T-helper 2 cell treated with Interferon-gamma antibody and Interleukin-4, amounts not matched to agents 5 μg/mL and 100 μg/mL, for 36 hours (primary cell): Measurements from ENCODE around the gene TTC28.

Experiments
- DNase-seq: peaks from one replicate; pipeline ENCODE4 v3.0.0; 2021; ENCODE audit warnings: low spot score
- H3K27ac Mint-ChIP-seq: one replicate; pipeline ENCODE4 v1.8.0; 2021; ENCODE audit warnings: mild to moderate bottlenecking, mixed read lengths
- H3K27me3 Mint-ChIP-seq: one replicate; pipeline ENCODE4 v1.8.0; 2021; ENCODE audit warnings: low read depth, mixed read lengths
- H3K36me3 Mint-ChIP-seq: one replicate; pipeline ENCODE4 v1.8.0; 2021; ENCODE audit warnings: low read depth, mixed read lengths
- H3K4me1 Mint-ChIP-seq: one replicate; pipeline ENCODE4 v1.8.0; 2021; ENCODE audit warnings: low read depth, mixed read lengths
- H3K4me3 Mint-ChIP-seq: one replicate; pipeline ENCODE4 v1.8.0; 2022; ENCODE audit warnings: mild to moderate bottlenecking, moderate library complexity, mixed read lengths
- H3K9me3 Mint-ChIP-seq: one replicate; pipeline ENCODE4 v1.8.0; 2021; ENCODE audit warnings: mixed read lengths

TTC28 gene

DNA sequence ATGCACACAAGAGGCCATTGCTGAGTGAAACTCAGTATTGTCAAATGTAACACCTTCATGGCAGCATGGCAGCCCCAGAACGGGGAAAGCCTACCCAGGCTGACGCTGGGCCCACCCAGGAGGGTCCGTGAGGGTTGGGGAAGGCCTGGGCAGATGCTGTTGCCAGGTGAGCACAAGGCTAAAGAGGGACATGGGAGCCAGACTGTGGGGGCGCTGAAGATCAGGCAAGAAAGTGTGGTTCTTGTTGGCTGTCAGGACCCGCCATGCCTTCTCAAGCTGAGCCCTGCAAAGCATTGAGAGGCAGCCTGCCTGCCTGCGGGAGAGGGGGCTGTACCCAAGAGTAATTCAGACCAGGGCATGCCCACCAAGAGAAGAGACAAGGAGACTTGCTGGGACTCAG is 675.6 kb downstream of the TTC28 start:
- H3K36me3 Mint-ChIP-seq = no peaks in the 10 kb centered on the region
- no peak for DNase-seq
- H3K4me1 Mint-ChIP-seq = no peaks in the 10 kb centered on the region
- no peak overlapping the region for H3K27ac Mint-ChIP-seq
- no peaks in the 10 kb centered on the region for H3K9me3 Mint-ChIP-seq
- H3K27me3 Mint-ChIP-seq = no peaks in the 10 kb centered on the region
- H3K4me3 Mint-ChIP-seq = no peak overlapping the region

DNA sequence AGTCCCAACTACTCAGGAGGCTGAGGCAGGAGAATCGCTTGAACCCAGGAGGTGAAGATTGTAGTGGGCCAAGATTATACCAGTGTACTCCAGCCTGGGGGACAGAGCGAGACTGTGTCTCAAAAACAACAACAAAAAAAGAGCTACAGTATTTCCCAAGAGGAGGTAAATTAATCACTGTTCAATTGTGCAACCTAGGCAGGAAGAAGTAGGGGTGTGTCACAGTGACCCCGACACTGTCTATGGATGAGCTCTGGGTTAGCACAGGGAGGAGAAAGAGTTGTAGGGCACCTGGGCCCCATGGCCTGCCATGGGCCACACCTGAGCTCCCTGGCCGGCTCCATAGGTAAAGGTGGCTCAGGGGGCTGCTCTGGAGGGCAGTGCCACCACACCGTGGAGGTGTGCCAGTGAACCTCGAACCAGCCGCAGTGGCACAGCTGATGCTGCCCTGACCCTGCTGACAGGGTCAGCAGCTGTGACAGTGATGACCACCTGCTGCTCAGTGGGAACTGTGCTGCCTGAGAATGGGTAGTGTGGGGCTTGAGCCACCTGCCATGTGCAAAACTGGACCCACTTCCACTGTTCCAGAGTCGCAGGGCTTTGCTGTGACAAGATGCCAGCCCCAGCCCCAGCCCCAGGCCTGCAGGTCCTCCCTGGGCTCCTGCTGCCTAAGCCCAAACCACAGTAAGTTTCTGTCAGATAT is 676.6 kb downstream of the TTC28 start:
- DNase-seq = no peak
- H3K27me3 Mint-ChIP-seq = no peaks in the 10 kb centered on the region
- H3K4me1 Mint-ChIP-seq = no peaks in the 10 kb centered on the region
- H3K9me3 Mint-ChIP-seq = no peaks in the 10 kb centered on the region
- no peak overlapping the region for H3K27ac Mint-ChIP-seq
- H3K36me3 Mint-ChIP-seq = no peaks in the 10 kb centered on the region
- no peak overlapping the region for H3K4me3 Mint-ChIP-seq

DNA sequence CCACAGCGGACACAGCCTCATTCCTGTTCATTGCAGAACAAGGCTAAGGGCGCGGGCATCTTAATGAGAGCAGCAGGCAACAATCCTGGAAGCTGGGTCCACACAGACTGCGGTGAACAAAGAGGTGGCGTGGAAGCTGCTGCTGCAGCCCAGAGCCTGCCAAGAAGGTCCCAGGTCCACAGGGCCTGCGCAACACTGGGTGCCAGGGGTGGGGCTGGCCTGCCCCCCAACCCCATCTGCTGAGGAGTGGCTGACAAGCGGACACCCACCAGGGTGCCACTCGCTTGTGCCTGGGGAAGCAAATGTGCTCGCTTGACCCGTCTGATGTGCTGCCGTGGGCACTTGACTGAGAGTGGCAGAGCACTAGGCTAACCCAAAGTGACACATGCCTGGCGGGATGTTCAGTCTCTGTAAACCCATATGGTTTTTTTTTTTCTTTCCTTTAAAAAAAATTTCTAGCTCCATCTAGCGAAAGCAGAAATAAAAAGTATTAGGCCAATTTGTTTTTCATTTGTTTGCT is 677.4 kb downstream of the TTC28 start:
- H3K36me3 Mint-ChIP-seq = no peaks in the 10 kb centered on the region
- no peak for DNase-seq
- no peak overlapping the region for H3K4me3 Mint-ChIP-seq
- H3K9me3 Mint-ChIP-seq = no peaks in the 10 kb centered on the region
- no peaks in the 10 kb centered on the region for H3K27me3 Mint-ChIP-seq
- H3K27ac Mint-ChIP-seq = no peak overlapping the region
- no peaks in the 10 kb centered on the region for H3K4me1 Mint-ChIP-seq

DNA sequence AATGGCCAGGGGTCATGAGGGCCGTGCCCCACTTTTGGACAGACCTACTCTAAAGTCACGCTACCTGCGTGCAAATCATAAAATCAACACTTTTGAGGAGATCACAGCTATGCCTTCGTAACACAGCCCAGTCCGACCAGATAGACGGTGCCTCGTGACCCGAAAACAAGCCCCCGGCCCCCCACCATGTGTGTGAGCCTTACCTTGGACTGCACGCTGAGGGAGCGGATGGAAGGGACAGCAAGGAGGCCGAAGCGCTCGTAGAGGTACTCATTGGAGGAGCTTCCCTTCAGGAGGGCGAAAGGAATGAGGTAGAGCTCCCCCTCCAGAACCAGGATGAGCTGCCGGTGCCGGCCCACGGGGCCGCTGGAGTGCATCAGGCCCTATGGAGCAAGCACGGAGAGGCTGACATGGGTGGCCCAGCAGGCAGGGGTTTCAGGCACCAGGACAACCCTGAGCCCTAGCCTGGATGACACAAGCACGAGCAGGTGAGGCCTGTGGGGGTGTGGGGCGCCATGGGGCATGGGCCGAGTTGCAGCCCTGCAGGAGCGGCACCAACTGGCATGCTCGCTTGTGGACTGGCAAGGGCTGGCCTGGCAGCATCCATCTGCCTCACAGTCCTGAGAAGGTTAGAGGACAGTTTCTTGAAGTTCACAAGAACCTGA is 678.3 kb downstream of the TTC28 start:
- Mint-ChIP-seq H3K36me3 (no peaks in the 10 kb centered on the region), H3K27me3 (no peaks in the 10 kb centered on the region), H3K4me1 (no peaks in the 10 kb centered on the region), H3K27ac (no peak overlapping the region), H3K9me3 (no peaks in the 10 kb centered on the region), H3K4me3 (no peak overlapping the region)
- DNase-seq = no peak

DNA sequence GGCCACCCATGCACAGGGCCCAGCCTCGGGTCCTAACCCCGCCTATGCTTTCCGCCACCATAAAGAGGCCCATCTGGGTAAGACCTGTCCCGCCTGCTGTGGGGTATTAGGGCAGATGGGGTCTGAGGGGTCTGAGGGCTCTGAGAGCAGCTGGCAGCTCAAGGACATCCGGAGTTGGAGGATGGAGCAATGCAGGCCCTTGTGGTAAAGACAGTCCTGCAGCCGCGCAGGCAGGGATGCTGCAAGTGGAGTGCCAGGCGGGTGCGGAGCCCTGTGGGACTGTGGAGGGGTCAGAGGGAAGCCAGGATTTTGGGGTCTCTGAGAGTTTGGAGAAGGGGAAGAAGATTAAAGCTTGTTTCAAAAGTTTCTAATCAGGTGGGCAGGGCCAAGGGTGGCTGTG is 679.3 kb downstream of the TTC28 start:
- Mint-ChIP-seq H3K36me3 (no peaks in the 10 kb centered on the region), H3K27me3 (no peaks in the 10 kb centered on the region), H3K4me3 (no peak overlapping the region), H3K27ac (no peak overlapping the region), H3K9me3 (no peaks in the 10 kb centered on the region), H3K4me1 (no peaks in the 10 kb centered on the region)
- DNase-seq = no peak

DNA sequence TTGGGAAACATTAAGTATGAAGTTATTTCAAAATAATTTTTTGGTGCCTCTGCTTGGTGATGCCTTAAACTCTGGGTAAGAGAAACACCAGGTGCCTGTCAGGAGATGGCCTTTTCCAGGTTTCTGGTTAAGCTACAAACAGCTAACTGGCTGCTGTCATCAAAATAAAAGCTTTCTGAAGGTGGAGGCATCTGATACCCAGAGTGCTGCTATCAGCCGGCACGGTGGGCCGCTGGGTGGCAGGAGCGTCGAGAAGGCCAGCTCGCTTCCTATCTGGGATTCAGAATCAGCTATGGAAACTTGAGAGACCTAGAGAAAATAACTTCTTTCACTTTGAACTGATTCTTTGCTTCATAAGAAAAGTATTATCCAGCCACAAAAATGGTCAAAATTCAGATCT is 679.8 kb downstream of the TTC28 start:
- Mint-ChIP-seq H3K36me3 (no peaks in the 10 kb centered on the region), H3K27me3 (no peaks in the 10 kb centered on the region), H3K4me3 (no peak overlapping the region), H3K9me3 (no peaks in the 10 kb centered on the region), H3K4me1 (no peaks in the 10 kb centered on the region), H3K27ac (no peak overlapping the region)
- DNase-seq = no peak

DNA sequence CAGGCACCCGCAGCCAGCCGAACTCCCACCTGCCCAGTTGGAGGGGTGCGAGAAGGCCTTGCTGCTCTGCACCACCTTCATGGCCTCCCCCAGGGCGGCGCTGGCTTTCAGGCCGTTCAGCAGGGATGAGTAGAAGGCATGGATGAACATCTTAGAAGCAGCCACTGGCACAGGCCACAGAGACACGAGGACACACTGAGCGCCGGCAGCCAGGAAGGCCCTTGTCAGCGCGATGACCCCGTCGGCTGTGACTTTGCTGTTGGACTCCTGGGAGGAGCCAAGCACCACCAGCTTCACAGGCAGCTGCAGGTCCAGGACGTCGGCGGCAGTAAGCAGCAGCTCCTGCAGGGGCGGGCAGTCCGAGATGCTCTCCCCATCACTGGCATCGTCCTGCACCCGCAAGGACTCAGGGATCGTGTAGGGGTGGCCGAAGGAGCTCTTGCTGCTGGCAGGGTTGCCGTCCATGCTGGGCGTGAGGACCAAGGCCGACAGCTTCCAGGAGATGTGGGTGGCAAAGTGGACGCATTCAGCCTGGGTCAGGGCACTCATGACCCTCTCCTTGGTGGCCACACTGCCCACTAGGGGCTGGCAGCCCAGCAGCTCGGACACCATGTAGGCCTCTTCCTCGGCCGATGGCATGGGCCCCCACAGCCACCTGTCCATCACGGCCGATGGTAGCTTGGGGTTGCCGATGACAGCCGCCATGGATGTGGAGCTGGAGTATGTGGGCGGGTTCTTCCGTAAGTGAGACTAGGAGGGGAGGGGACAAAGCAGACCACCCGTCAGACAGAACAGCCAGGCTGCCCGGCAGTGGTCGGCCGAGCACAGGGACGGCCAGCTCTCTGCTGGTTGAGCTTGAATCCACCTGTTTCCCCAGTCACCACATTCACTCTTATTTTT is 680.9 kb downstream of the TTC28 start:
- Mint-ChIP-seq H3K4me3 (no peak overlapping the region), H3K9me3 (no peaks in the 10 kb centered on the region), H3K27ac (no peak overlapping the region), H3K27me3 (no peaks in the 10 kb centered on the region), H3K36me3 (no peaks in the 10 kb centered on the region), H3K4me1 (no peaks in the 10 kb centered on the region)
- no peak for DNase-seq

DNA sequence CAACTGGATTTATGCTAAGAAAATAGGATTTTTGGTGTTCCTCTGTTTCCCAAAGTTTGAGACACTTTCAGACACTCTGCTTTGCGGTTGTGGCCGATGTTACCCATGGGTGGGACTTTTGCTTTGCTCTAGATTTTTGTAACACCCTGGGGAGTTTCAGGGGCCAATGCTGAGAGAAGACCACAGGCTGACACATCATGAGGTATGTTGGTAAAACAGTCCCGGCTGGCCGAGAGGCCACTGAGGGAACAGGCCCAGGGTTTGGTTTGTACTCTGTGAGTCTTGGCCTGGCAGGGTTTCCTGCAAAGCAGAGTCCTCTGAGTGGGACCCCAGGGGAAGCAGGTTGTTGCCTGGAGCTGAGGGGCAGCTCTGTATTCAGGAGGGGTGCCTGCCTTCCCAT is 682.1 kb downstream of the TTC28 start:
- Mint-ChIP-seq H3K27me3 (no peaks in the 10 kb centered on the region), H3K4me3 (no peak overlapping the region), H3K27ac (no peak overlapping the region), H3K4me1 (no peaks in the 10 kb centered on the region), H3K9me3 (no peaks in the 10 kb centered on the region), H3K36me3 (no peaks in the 10 kb centered on the region)
- DNase-seq = no peak

DNA sequence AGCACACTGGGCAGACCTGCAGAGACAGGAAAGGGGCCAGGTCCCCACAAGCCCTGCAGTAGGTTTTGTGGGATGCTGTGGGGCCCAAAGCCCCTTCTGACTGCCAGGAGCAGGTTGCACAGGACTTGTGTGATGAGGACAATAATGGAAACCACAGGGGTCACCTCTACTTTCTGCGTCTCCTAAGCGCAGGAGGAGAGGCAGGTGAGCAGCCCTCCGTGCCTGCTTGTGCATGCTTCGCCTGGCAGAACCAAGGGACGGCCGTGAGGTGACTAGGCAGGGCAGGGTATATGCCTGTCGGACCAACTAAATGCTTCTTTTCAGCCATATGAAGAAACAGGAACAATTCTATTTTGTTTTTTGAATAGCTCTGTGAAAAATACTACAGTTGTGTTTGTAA is 682.7 kb downstream of the TTC28 start:
- Mint-ChIP-seq H3K4me3 (no peak overlapping the region), H3K36me3 (no peaks in the 10 kb centered on the region), H3K27ac (no peak overlapping the region), H3K9me3 (no peaks in the 10 kb centered on the region), H3K4me1 (no peaks in the 10 kb centered on the region), H3K27me3 (no peaks in the 10 kb centered on the region)
- no peak for DNase-seq

DNA sequence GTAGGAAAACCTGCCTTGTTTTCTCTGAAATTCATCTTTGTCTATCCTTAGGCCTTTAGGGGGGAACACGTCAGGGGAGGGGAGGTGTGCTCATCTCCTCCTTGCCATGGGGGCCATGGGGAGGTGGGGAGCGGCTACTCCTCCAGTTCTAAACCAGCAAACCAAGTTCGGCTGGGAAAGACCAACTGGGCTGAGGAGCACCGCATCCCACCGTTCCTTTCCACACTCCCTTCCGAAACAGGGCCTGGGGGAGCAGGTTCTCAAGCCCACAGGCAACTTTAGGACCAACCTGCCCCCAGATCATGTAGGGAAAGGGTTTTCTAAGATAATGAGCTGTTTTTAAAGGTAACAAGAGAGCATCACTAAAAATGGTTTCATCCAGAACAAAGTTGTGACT is 683.1 kb downstream of the TTC28 start:
- DNase-seq = no peak
- no peaks in the 10 kb centered on the region for H3K4me1 Mint-ChIP-seq
- no peaks in the 10 kb centered on the region for H3K36me3 Mint-ChIP-seq
- no peaks in the 10 kb centered on the region for H3K27me3 Mint-ChIP-seq
- no peak overlapping the region for H3K27ac Mint-ChIP-seq
- no peak overlapping the region for H3K4me3 Mint-ChIP-seq
- H3K9me3 Mint-ChIP-seq = no peaks in the 10 kb centered on the region

DNA sequence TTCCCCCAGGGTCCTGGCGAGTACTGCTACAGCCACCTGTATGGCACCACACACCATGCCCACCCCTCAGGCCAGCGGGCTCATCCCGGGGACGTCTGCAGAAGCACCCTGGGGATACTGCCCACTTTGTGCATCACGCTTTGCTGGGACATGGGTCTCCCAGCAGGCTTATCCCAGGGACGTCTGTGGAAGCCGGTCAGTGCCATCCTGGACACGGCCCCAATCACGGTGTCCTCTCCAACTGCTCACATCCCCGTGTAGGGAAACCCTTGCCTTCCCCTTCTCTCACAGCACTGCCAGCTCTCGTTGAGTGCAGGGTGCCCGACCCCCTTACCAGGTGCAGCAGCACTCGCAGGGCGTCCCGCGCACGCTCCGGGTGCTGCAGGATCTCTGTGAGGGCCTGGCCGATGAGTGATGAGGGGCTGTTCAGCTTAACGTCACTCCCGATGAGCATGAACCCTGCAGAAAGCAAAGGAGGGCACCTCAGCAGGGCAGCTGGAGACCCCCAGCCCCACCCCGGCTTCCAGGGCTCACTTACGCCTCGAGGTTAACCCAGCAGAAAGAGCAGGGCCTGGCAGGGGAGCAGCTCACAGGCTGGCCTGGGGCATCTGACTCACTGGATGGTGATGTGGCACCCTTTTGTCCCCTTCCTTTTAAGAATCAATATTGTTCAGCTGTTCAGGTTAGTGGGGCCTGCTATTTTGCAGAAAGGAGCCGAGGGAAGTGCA is 683.7 kb downstream of the TTC28 start:
- H3K27ac Mint-ChIP-seq = no peak overlapping the region
- no peaks in the 10 kb centered on the region for H3K27me3 Mint-ChIP-seq

DNA sequence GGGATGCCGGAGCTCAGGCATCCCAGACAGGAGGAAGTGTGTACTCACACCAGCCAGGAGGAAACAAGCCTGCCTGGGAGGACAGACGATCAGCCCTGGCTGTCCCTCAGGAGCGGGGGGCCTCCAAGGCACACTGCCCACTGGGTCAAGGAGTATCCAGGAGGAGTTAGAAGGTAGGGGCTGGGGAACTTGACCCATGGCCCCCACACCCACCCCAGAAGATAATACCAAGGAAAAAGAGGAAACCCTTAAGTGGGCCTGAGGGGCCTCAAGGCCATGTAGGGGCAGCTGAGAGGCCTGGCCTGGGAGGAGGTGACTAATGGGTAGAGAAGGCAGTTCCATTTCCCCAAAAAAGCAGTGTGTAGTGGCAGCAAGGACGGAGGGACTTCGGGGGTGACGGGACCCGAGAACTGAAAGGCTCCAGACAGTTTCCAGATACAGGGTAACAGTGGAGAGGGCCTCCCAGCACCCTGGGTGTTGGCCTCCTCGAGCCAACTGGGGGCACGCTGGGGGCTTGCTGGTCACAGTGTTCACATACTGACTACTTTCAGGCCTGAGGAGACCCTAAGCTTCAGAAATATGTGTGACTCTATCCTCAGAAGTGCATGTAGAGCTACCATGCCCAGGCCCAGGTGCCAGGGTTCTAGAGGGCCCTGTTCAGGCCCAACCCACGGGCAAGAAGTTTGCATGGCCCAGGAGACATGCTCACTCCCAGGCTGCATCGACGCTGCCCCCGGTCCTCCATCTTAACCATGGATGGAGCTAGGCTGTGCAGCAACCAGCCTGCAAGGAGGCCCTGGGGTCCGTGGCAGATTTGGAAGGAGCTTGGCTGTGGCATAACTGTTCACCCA is 684.9 kb downstream of the TTC28 start:
- H3K27ac Mint-ChIP-seq = no peak overlapping the region
- no peak for DNase-seq
- H3K4me1 Mint-ChIP-seq = no peaks in the 10 kb centered on the region
- no peaks in the 10 kb centered on the region for H3K27me3 Mint-ChIP-seq
- H3K4me3 Mint-ChIP-seq = no peak overlapping the region
- no peaks in the 10 kb centered on the region for H3K36me3 Mint-ChIP-seq
- no peaks in the 10 kb centered on the region for H3K9me3 Mint-ChIP-seq

More for the DNA sequence above, 683.7 kb downstream of the TTC28 start:
- DNase-seq = no peak
- no peaks in the 10 kb centered on the region for H3K4me1 Mint-ChIP-seq
- no peak overlapping the region for H3K4me3 Mint-ChIP-seq
- no peaks in the 10 kb centered on the region for H3K36me3 Mint-ChIP-seq
- H3K9me3 Mint-ChIP-seq = no peaks in the 10 kb centered on the region

DNA sequence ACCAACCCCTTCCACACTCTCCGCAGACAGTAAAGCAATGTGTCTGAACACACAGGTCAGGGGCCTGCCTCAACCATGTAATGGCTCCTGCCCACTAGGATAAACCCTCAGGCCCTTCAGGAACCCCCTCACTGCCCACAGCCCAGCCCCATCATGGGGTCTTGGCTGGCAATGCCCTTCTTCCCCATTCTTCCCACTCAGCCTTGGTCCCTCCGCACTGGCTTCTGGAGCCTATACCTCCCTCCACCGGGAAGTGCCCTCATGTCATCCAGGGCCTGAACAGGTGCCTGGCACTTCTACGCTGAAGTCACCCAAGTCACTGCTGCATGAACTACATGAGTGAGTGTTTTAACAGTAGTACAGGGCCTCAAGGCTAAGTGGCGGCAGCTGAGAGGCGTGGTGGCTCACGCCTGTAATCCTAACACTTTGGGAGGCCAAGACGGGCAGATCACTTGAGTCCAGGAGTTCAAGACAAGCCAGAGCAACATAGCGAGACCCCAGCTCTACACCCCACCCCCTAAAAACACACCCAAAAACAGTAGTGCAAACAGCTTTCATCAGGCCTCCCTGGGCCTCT is 685.8 kb downstream of the TTC28 start:
- Mint-ChIP-seq H3K27ac (no peak overlapping the region), H3K36me3 (no peaks in the 10 kb centered on the region), H3K4me1 (no peaks in the 10 kb centered on the region), H3K27me3 (no peaks in the 10 kb centered on the region), H3K4me3 (no peak overlapping the region), H3K9me3 (no peaks in the 10 kb centered on the region)
- DNase-seq = no peak
